H1 (cell line): ENCODE measurements around the gene ARHGAP18. TPM values are rescaled to one million over a fixed set of nuclear protein-coding genes. Genes with fewer than 3 reads are reported as not detected.

Experiments used
- CTCF ChIA-PET: fragments of 300-600 bp; sonication (Branson Sonifier 250); formaldehyde crosslinking; loops from one replicate; lab custom pipeline; 2021; ENCODE audit not compliant: partially characterized antibody; lab: Charles Lee
- POLR2A ChIA-PET: fragments of 300-600 bp; sonication (Branson Sonifier 250); formaldehyde crosslinking; loops from one replicate; lab custom pipeline; 2021; ENCODE audit warnings: inconsistent platforms; ENCODE audit not compliant: partially characterized antibody; lab: Charles Lee
- DNase-seq, 2 experiments: peaks; one replicate each; pipeline versions ENCODE4 v3.0.0 to v3.0.0-alpha.2; 2010 to 2022; ENCODE audit warnings: low spot score in 2 of 2, low read depth in 1 of 2, mixed read lengths in 1 of 2
- FAIRE-seq: peaks from 2 replicates; lab custom pipeline; 2011; peaks lifted over from hg19 to GRCh38; lab: Jason Lieb, UNC
- H2AFZ ChIP-seq: 2 replicates; pipeline ENCODE4 v1.8.1; 2012; ENCODE audit warnings: low read length, inconsistent platforms
- H2AK5ac ChIP-seq: 2 replicates; pipeline ENCODE4 v1.6.1; 2013; ENCODE audit warnings: low read depth, low read length
- H2BK120ac ChIP-seq: replicated peaks from 2 replicates; pipeline ENCODE3; 2013; ENCODE audit warnings: low read depth, low read length, inconsistent platforms
- H2BK12ac ChIP-seq: 2 replicates; pipeline ENCODE4 v1.6.1; 2013; ENCODE audit warnings: low read depth, low read length
- H2BK15ac ChIP-seq: 2 replicates; pipeline ENCODE4 v1.6.1; 2013; ENCODE audit warnings: low read length
- H2BK20ac ChIP-seq: 2 replicates; pipeline ENCODE4 v1.6.1; 2013; ENCODE audit warnings: low read length
- H2BK5ac ChIP-seq: 2 replicates; pipeline ENCODE4 v1.6.1; 2013; ENCODE audit warnings: low read depth, low read length
- H3K14ac ChIP-seq: 2 replicates; pipeline ENCODE4 v1.6.1; 2013; ENCODE audit warnings: inconsistent platforms; ENCODE audit not compliant: insufficient read length
- H3K18ac ChIP-seq: 2 replicates; pipeline ENCODE4 v1.6.1; 2013; ENCODE audit warnings: low read length; ENCODE audit errors: extremely low read depth
- H3K23ac ChIP-seq: 2 replicates; pipeline ENCODE4 v1.6.1; 2013; ENCODE audit warnings: inconsistent platforms; ENCODE audit not compliant: insufficient read length
- H3K23me2 ChIP-seq: 2 replicates; pipeline ENCODE4 v1.6.1; 2013; ENCODE audit warnings: low read depth, low read length
- H3K27ac ChIP-seq: 2 replicates; pipeline ENCODE4 v1.6.1; 2011; ENCODE audit warnings: low read depth, low read length, inconsistent platforms
- H3K27me3 ChIP-seq, 4 experiments: replicated peaks in 1 of 4; 1 replicate in 1 of 4; 2 replicates in 3 of 4; pipeline versions ENCODE4 v1.6.1 to v1.8.1; 2011 to 2013; ENCODE audit warnings: low read length in 3 of 4, mild to moderate bottlenecking in 3 of 4, inconsistent platforms in 2 of 4, mixed read lengths in 2 of 4, moderate library complexity in 1 of 4; ENCODE audit not compliant: control insufficient read depth in 3 of 4, insufficient read depth in 3 of 4; ENCODE audit errors: extremely low read depth in 1 of 4
- H3K36me3 ChIP-seq, 4 experiments: 2 replicates each; pipeline versions ENCODE4 v1.6.1 to v1.8.1; 2011 to 2013; ENCODE audit warnings: mild to moderate bottlenecking in 4 of 4, low read length in 3 of 4, moderate library complexity in 2 of 4, control low read depth in 1 of 4, inconsistent platforms in 1 of 4; ENCODE audit not compliant: insufficient read depth in 4 of 4, control insufficient read depth in 2 of 4
- H3K4ac ChIP-seq: replicated peaks from 2 replicates; pipeline ENCODE3; 2013; ENCODE audit warnings: low read length, low read depth, mixed read lengths, inconsistent platforms; ENCODE audit not compliant: insufficient read length
- H3K4me1 ChIP-seq, 4 experiments: replicated peaks in 1 of 4; 1 replicate in 1 of 4; 2 replicates in 3 of 4; pipeline versions ENCODE4 v1.6.1 to v1.8.1; 2011 to 2013; ENCODE audit warnings: low read length in 3 of 4, inconsistent platforms in 2 of 4, mixed read lengths in 1 of 4; ENCODE audit not compliant: insufficient read depth in 4 of 4, control insufficient read depth in 3 of 4
- H3K4me2 ChIP-seq, 2 experiments: 2 replicates each; pipeline versions ENCODE4 v1.6.1 to v1.8.1; 2011 to 2013; ENCODE audit warnings: low read depth in 2 of 2, low read length in 2 of 2, control low read depth in 1 of 2, inconsistent platforms in 1 of 2, mild to moderate bottlenecking in 1 of 2; ENCODE audit not compliant: insufficient read depth in 1 of 2
- H3K4me3 ChIP-seq, 4 experiments: fragments of 200-600, 300-600 bp in 1 of 4; sonication (generic), shearing (Covaris generic), sonication (Bioruptor Twin) in 1 of 4; 2 replicates each; pipeline versions ENCODE4 v1.5.1 to v1.8.1; 2011 to 2016; ENCODE audit warnings: low read length in 4 of 4, low read depth in 3 of 4, control low read depth in 2 of 4, inconsistent platforms in 2 of 4, mild to moderate bottlenecking in 2 of 4, mixed read lengths in 1 of 4, moderate library complexity in 1 of 4; ENCODE audit not compliant: insufficient read depth in 2 of 4; ENCODE audit errors: extremely low read depth in 1 of 4
- H3K56ac ChIP-seq: replicated peaks from 2 replicates; pipeline ENCODE3; 2013; ENCODE audit warnings: low read depth, mild to moderate bottlenecking, mixed read lengths, low read length, inconsistent platforms; ENCODE audit not compliant: insufficient read length
- H3K79me1 ChIP-seq: 2 replicates; pipeline ENCODE4 v1.6.1; 2013; ENCODE audit warnings: low read depth, low read length, control low read depth
- H3K79me2 ChIP-seq, 2 experiments: 2 replicates each; pipeline versions ENCODE4 v1.6.1 to v1.8.1; 2012 to 2013; ENCODE audit warnings: low read length in 2 of 2, mild to moderate bottlenecking in 2 of 2, inconsistent platforms in 1 of 2; ENCODE audit not compliant: insufficient read depth in 2 of 2, control insufficient read depth in 1 of 2
- H3K9ac ChIP-seq, 4 experiments: replicated peaks in 1 of 4; 1 replicate in 1 of 4; 2 replicates in 3 of 4; pipeline versions ENCODE4 v1.6.1 to v1.8.1; 2011 to 2013; ENCODE audit warnings: low read depth in 3 of 4, low read length in 3 of 4, control low read depth in 2 of 4, mild to moderate bottlenecking in 2 of 4, moderate library complexity in 2 of 4, inconsistent platforms in 1 of 4; ENCODE audit errors: extremely low read depth in 1 of 4
- H3K9me3 ChIP-seq, 2 experiments: 2 replicates each; pipeline versions ENCODE4 v1.6.1 to v1.8.1; 2012 to 2013; ENCODE audit warnings: mild to moderate bottlenecking in 2 of 2, moderate library complexity in 2 of 2, control low read depth in 1 of 2, inconsistent platforms in 1 of 2, low read depth in 1 of 2, low read length in 1 of 2, mixed read lengths in 1 of 2; ENCODE audit not compliant: insufficient read depth in 2 of 2
- H4K20me1 ChIP-seq, 2 experiments: replicated peaks in 1 of 2; 2 replicates each; pipeline versions ENCODE3 to v1.8.1; 2011 to 2013; ENCODE audit warnings: inconsistent platforms in 2 of 2, low read length in 2 of 2, mild to moderate bottlenecking in 1 of 2; ENCODE audit not compliant: insufficient read depth in 2 of 2, control insufficient read depth in 1 of 2
- H4K5ac ChIP-seq: 2 replicates; pipeline ENCODE4 v1.6.1; 2013; ENCODE audit warnings: low read length, low read depth, mixed read lengths, inconsistent platforms; ENCODE audit not compliant: insufficient read length
- H4K8ac ChIP-seq: 2 replicates; pipeline ENCODE4 v1.8.0; 2013; ENCODE audit warnings: mild to moderate bottlenecking, moderate library complexity, low read length, inconsistent platforms; ENCODE audit not compliant: insufficient read depth; ENCODE audit errors: extremely low read depth
- H4K91ac ChIP-seq: replicated peaks from 2 replicates; pipeline ENCODE3; 2013; ENCODE audit warnings: low read length, mixed read lengths, inconsistent platforms; ENCODE audit not compliant: insufficient read length
- CBX8 ChIP-seq: fragments of 300-800, 300-1000 bp; sonication (generic); IDR thresholded peaks from 2 replicates; pipeline ENCODE4 v1.7.1; 2016; ENCODE audit warnings: low read depth, low read length, borderline replicate concordance
- CTBP2 ChIP-seq: IDR thresholded peaks from 2 replicates; pipeline ENCODE4 v1.7.0; 2011; ENCODE audit warnings: borderline replicate concordance, mild to moderate bottlenecking, moderate library complexity, mixed read lengths, low read length; ENCODE audit not compliant: insufficient read depth, insufficient read length
- EZH2 ChIP-seq: fragments of 200-600 bp; sonication (generic); IDR thresholded peaks from 2 replicates; pipeline ENCODE4 v1.7.1; 2012; ENCODE audit warnings: low read depth, mild to moderate bottlenecking, moderate library complexity, low read length, inconsistent platforms; ENCODE audit not compliant: severe bottlenecking
- JUN ChIP-seq: IDR thresholded peaks from 2 replicates; pipeline ENCODE4 v1.6.1; 2011; ENCODE audit warnings: low read depth, mild to moderate bottlenecking, improper control_type of control experiment, low read length
- JUND ChIP-seq: IDR thresholded peaks from 2 replicates; pipeline ENCODE4 v1.6.1; 2011; ENCODE audit warnings: mild to moderate bottlenecking, improper control_type of control experiment, low read length
- KDM5A ChIP-seq: fragments of 200-600 bp; IDR thresholded peaks from 2 replicates; pipeline ENCODE4 v1.7.1; 2012; ENCODE audit warnings: mild to moderate bottlenecking, low read length, inconsistent platforms, mixed read lengths
- MAFK ChIP-seq: IDR thresholded peaks from 2 replicates; pipeline ENCODE4 v1.6.1; 2012; ENCODE audit warnings: low read depth, mild to moderate bottlenecking, improper control_type of control experiment, low read length
- NRF1 ChIP-seq: IDR thresholded peaks from 2 replicates; pipeline ENCODE4 v1.6.1; 2011; ENCODE audit warnings: mild to moderate bottlenecking, low read depth, low read length, improper control_type of control experiment
- RBBP5 ChIP-seq: IDR thresholded peaks from 2 replicates; pipeline ENCODE4 v1.7.1; 2012; ENCODE audit warnings: low read depth, mild to moderate bottlenecking, inconsistent platforms, low read length, moderate library complexity, borderline replicate concordance
- RFX5 ChIP-seq: IDR thresholded peaks from 2 replicates; pipeline ENCODE4 v1.6.1; 2011; ENCODE audit warnings: low read depth, low read length, improper control_type of control experiment, borderline replicate concordance
- RXRA ChIP-seq: IDR thresholded peaks from 2 replicates; pipeline ENCODE4 v1.6.1; 2011; ENCODE audit warnings: low read depth, mild to moderate bottlenecking, low read length, moderate library complexity; ENCODE audit not compliant: insufficient read depth
- SIN3A ChIP-seq, 2 experiments: IDR thresholded peaks in 1 of 2; conservative IDR thresholded peaks in 1 of 2; 2 replicates each; pipeline ENCODE4 v1.6.1; 2011 to 2012; ENCODE audit warnings: low read length in 2 of 2, improper control_type of control experiment in 1 of 2, low read depth in 1 of 2, mild to moderate bottlenecking in 1 of 2
- SUZ12 ChIP-seq: fragments of 200-600 bp; sonication (generic); IDR thresholded peaks from 2 replicates; pipeline ENCODE4 v1.6.1; 2012; ENCODE audit warnings: mild to moderate bottlenecking, inconsistent platforms, low read length, moderate library complexity, mixed read lengths
- TBP ChIP-seq: IDR thresholded peaks from 2 replicates; pipeline ENCODE4 v1.6.1; 2011; ENCODE audit warnings: low read depth, low read length, improper control_type of control experiment
- WGBS, 2 experiments: shearing (Covaris generic) in 1 of 2; methylation state at CpG; one replicate each; pipeline versions ENCODE4 v1.1.6 to v1.1.7; 2013 to 2015; ENCODE audit warnings: low lambda C conversion rate in 2 of 2, mixed read lengths in 2 of 2, inconsistent platforms in 1 of 2, low coverage in 1 of 2, missing lambda C conversion rate in 1 of 2; ENCODE audit not compliant: insufficient replicate concordance in 2 of 2, insufficient coverage in 1 of 2, insufficient read length in 1 of 2; ENCODE audit errors: extremely low coverage in 1 of 2, missing lambda C conversion rate in 1 of 2; 5-methylcytosine and 5-hydroxymethylcytosine counted together
- polyA plus RNA-seq, 7 experiments: library from polyadenylated mRNA; depleted of rRNA in 3 of 7; stranded (reverse) in 5 of 7; unstranded in 2 of 7; fragments of >200 nt in 5 of 7; fragments of 200-250 nt in 2 of 7; gene quantifications; 1 replicate in 5 of 7; 2 replicates in 1 of 7; 4 replicates in 1 of 7; pipeline versions ENCODE4 v1.2.1 to v1.2.3, GENCODE V29; 2011 to 2013; ENCODE audit warnings: missing spikeins in 2 of 7, mixed read lengths in 2 of 7
- total RNA-seq: library from RNA; stranded (reverse); fragmentation: NEBNext Ultra II Directional; extraction: Animal tissue kit (Norgen Biotek cat#: 25700); gene quantifications from 2 replicates; pipeline ENCODE4 v1.2.1, GENCODE V29; 2021

ARHGAP18 gene
- total and polyA plus RNA-seq, 2 of the 8 experiments (the other 6 are each of a cell fraction or from before 2014, with no cell fraction given) = 0.83 to 4.5 TPM

- Histone ChIP-seq H2BK12ac (no peak overlapping the region), H2BK120ac (no peak overlapping the region), H3K79me1 (no peaks in the 10 kb centered on the region), H3K9ac (no peak overlapping the region), H4K20me1 (no peaks in the 10 kb centered on the region), H2AK5ac (no peak overlapping the region), H3K36me3 (no peaks in the 10 kb centered on the region), H3K4ac (no peak overlapping the region), H4K5ac (no peak overlapping the region), H3K27me3 (no peaks in the 10 kb centered on the region), H2BK20ac (no peak overlapping the region), H3K23me2 (no peaks in the 10 kb centered on the region), H3K27ac (no peak overlapping the region), H2BK5ac (no peak overlapping the region), H2AFZ (no peak overlapping the region), H3K23ac (no peak overlapping the region), H3K9me3 (no peaks in the 10 kb centered on the region), H4K8ac (no peak overlapping the region), H3K79me2 (no peaks in the 10 kb centered on the region), H3K18ac (no peak overlapping the region), H3K4me1 (no peaks in the 10 kb centered on the region), H3K4me2 (no peak overlapping the region), H2BK15ac (no peak overlapping the region), H3K4me3 (no peak overlapping the region), H3K14ac (no peak overlapping the region), H3K56ac (no peak overlapping the region), H4K91ac (no peak overlapping the region)
- DNase-seq (no peak), FAIRE-seq (no peak)
- 89% methylated on average over 3 of the region's 3 CpGs; no CpG with 5 or more reads in 1 of the 2 experiments for WGBS, 2 experiments
- ChIA-PET POLR2A (no interaction called here), CTCF (interaction anchor here (1.0 to 1.4 kb wide), 4 partner anchors 9 to 55 kb away, joined by 3 to 4 read pairs (median 4); no protein-coding TSS in a partner anchor)
- no peak for TF ChIP-seq KDM5A
- TF ChIP-seq CBX8 = no peak
- TF ChIP-seq EZH2 = no peak
- no peak for TF ChIP-seq TBP
- TF ChIP-seq SIN3A (conservative IDR thresholded peaks at IDR 0.05 in 1 of 2, IDR thresholded peaks at IDR 0.05 in 1 of 2; ENCODE audit: low read depth in 1 of 2, low read length in 2 of 2) = no peak
- no peak for TF ChIP-seq SUZ12
- TF ChIP-seq MAFK = no peak
- no peak for TF ChIP-seq RBBP5
- TF ChIP-seq NRF1 = no peak
- no peak for TF ChIP-seq JUND
- no peak for TF ChIP-seq JUN
- no peak for TF ChIP-seq RFX5
- TF ChIP-seq CTBP2 = no peak
- no peak for TF ChIP-seq RXRA
These were observed 9.7 kb upstream of the ARHGAP18 start for GRCh38 chr6:129719692-129720091.
